BJ (cell line): ENCODE measurements around the gene IL1RAPL1. TPM values are rescaled to one million over a fixed set of nuclear protein-coding genes. Genes with fewer than 3 reads are reported as not detected.

Experiments
- CTCF ChIA-PET: fragments of 350-600 bp; formaldehyde crosslinking; extraction: SDS; loops from one replicate; lab custom pipeline; 2021; ENCODE audit warnings: antibody characterized with exemption, inconsistent platforms; lab: Yijun Ruan, JAX
- POLR2A ChIA-PET: fragments of 300-600 bp; sonication (Branson Sonifier 250); formaldehyde crosslinking; extraction: SDS; loops from one replicate; lab custom pipeline; 2021; ENCODE audit warnings: antibody characterized with exemption; lab: Charles Lee
- DNase-seq: peaks from one replicate; pipeline ENCODE4 v3.0.0-alpha.2; 2011; ENCODE audit warnings: low read depth
- H3K27me3 ChIP-seq: 2 replicates; pipeline ENCODE4 v1.6.0; 2011; ENCODE audit warnings: low read length; ENCODE audit not compliant: control insufficient read depth, insufficient read depth
- H3K36me3 ChIP-seq: 2 replicates; pipeline ENCODE4 v1.5.1; 2011; ENCODE audit warnings: low read length; ENCODE audit not compliant: control insufficient read depth, insufficient read depth
- H3K4me3 ChIP-seq: 2 replicates; pipeline ENCODE4 v1.5.1; 2011; ENCODE audit warnings: low read depth, mild to moderate bottlenecking, control low read depth, low read length
- polyA plus RNA-seq: library from polyadenylated mRNA; depleted of rRNA; stranded (reverse); fragments of >200 nt; gene quantifications from 2 replicates; pipeline ENCODE4 v1.2.3, GENCODE V29; 2011
- TF ChIP-seq, protein P1 (sequence below): IDR thresholded peaks from 2 replicates; pipeline ENCODE4 v1.5.1; 2011; ENCODE audit warnings: low read depth, mild to moderate bottlenecking, control low read depth, inconsistent platforms, low read length, moderate library complexity; ENCODE audit not compliant: insufficient read depth

The IL1RAPL1 gene
- polyA plus RNA-seq, 1 experiment: 0.02 TPM

DNA sequence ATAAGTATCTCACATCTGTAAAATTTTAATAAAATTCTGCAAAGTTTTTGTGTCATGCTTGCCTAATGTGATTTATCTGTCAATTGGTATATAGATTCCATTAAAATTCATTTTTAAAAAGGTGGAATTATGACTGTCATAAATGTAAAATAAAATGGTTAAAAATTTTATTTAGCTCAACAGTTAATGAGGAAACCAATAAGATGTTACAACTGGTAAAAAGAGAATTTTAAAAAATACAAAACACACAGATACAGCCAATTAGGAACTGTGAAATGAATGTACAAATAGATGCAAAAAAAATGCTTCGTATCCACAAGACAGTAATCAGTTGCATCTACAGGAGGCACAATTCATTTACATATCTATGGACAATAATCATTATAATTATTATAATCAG, 297.6 kb downstream of the IL1RAPL1 start:
- no peaks in the 10 kb centered on the region for H3K36me3 ChIP-seq
- POLR2A ChIA-PET: no interaction called here
- TF ChIP-seq, protein P1, sequence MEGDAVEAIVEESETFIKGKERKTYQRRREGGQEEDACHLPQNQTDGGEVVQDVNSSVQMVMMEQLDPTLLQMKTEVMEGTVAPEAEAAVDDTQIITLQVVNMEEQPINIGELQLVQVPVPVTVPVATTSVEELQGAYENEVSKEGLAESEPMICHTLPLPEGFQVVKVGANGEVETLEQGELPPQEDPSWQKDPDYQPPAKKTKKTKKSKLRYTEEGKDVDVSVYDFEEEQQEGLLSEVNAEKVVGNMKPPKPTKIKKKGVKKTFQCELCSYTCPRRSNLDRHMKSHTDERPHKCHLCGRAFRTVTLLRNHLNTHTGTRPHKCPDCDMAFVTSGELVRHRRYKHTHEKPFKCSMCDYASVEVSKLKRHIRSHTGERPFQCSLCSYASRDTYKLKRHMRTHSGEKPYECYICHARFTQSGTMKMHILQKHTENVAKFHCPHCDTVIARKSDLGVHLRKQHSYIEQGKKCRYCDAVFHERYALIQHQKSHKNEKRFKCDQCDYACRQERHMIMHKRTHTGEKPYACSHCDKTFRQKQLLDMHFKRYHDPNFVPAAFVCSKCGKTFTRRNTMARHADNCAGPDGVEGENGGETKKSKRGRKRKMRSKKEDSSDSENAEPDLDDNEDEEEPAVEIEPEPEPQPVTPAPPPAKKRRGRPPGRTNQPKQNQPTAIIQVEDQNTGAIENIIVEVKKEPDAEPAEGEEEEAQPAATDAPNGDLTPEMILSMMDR: no peak
- no peaks in the 10 kb centered on the region for H3K27me3 ChIP-seq
- no peak overlapping the region for H3K4me3 ChIP-seq
- CTCF ChIA-PET: no interaction called here
- DNase-seq: no peak

DNA sequence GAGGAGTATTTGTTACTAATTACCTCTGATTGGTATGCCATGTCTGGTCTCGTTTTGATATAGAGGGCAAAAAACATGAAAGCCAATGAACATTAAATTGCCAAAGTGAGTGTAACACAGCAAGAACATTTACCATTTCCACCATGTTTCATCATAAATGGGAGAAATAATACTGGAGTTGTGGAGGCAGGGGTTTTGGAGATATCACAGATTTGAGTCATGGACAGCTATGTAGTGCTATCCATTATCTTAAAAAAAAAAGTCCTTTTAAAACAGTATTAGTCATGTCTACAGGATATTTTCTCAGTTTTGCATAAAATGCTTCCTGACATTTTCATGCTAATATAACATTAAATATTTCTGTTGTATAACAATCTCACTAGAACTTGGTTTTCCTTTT, 301.2 kb downstream of the IL1RAPL1 start:
- TF ChIP-seq, protein P1: no peak
- ChIA-PET CTCF (no interaction called here), POLR2A (no interaction called here)
- DNase-seq: no peak
- H3K4me3 ChIP-seq: no peak overlapping the region
- no peaks in the 10 kb centered on the region for H3K36me3 ChIP-seq
- H3K27me3 ChIP-seq: no peaks in the 10 kb centered on the region

DNA sequence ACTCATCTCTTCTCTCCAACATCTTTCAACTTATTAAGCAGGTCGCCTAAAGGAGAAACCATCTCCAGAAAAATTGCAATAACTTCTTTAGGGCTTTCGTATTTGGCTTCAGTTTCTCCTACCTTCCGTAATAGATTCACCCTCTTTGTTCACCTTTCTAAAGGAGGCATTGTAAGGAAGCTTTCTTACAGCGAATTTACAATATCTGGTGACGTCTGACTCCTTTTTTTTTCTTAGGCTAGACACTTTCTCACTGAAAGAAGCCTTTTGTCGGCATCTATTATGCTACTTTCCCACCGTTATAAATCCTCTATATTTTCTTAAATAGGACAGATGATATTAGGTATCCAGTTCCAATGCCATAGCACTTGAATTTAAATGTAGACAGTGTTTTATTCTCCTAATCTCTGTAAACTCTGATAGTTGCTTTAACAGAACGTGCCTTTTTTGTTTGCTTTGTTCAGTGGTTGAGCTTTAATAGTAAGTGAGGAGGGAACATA, 302.4 kb downstream of the IL1RAPL1 start:
- no peak overlapping the region for H3K4me3 ChIP-seq
- TF ChIP-seq, protein P1: no peak
- no peaks in the 10 kb centered on the region for H3K36me3 ChIP-seq
- H3K27me3 ChIP-seq: no peaks in the 10 kb centered on the region
- CTCF ChIA-PET: no interaction called here
- POLR2A ChIA-PET: no interaction called here
- no peak for DNase-seq

DNA sequence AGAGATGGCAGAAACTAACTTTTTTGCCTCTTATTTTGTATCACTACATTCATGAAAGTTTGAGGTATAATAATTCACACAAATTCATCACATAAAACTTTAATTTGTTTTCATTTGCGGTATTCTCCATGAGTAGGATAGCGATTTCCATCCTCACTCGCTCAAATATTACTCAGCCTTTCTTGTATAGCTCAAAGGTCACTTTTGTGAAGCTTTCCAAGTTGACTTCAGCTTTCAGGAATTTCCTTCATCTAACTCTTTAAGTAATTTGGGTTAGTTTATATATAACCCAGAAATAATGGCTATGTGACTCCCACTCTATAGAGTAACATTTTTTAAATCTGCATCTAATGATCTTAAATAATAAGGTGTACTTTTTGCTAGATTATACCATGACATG, 314.4 kb downstream of the IL1RAPL1 start:
- TF ChIP-seq, protein P1: no peak
- Histone ChIP-seq H3K27me3 (no peaks in the 10 kb centered on the region), H3K36me3 (no peaks in the 10 kb centered on the region), H3K4me3 (no peak overlapping the region)
- ChIA-PET POLR2A (no interaction called here), CTCF (no interaction called here)
- no peak for DNase-seq

DNA sequence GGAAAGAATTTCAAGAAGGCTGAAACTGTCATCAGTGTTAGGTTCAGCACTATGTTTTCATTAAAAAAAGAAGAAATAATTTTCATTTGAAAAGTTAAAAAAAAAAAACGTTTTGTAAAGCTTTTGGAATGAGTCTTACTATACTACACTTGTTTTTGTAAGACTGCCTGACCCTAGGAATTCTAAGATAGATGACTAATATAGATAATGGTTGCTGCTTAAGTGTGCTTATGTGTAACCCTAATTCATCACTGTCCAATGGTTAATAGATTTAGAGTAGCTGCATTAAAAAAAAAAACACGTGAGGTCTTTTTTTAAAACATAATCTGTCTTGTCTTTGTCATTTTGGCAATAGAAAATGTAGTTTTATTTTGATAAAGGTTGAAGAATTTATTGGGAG, 323.2 kb downstream of the IL1RAPL1 start:
- H3K4me3 ChIP-seq: no peak overlapping the region
- no peaks in the 10 kb centered on the region for H3K36me3 ChIP-seq
- no peak for DNase-seq
- TF ChIP-seq, protein P1: no peak
- ChIA-PET POLR2A (no interaction called here), CTCF (no interaction called here)
- no peaks in the 10 kb centered on the region for H3K27me3 ChIP-seq
